Lower leg skin (tissue), 4 donors: ENCODE measurements around the gene FCHO2. TPM values are rescaled to one million over a fixed set of nuclear protein-coding genes. Genes with fewer than 3 reads are reported as not detected.

Experiments
- DNase-seq, 2 donors: peaks; one replicate each; pipeline ENCODE4 v3.0.0-alpha.2; 2019; ENCODE audit warnings: low spot score in 2 of 2
- H3K4me3 ChIP-seq: fragments of 200-600 bp; sonication (generic); 2 replicates; pipeline ENCODE4 v1.5.1; 2017; ENCODE audit warnings: mild to moderate bottlenecking, low read depth; ENCODE audit not compliant: poor library complexity, severe bottlenecking
- CTCF ChIP-seq, 3 donors: fragments of 450-650 bp; IDR thresholded peaks; one replicate each; pipeline ENCODE4 v1.5.1; 2016; ENCODE audit warnings: antibody characterized with exemption in 3 of 3, mild to moderate bottlenecking in 3 of 3, moderate library complexity in 2 of 3
- POLR2A ChIP-seq, 2 donors: fragments of 450-650 bp; IDR thresholded peaks; one replicate each; pipeline ENCODE4 v1.6.1; 2016 to 2017; ENCODE audit warnings: antibody characterized with exemption in 2 of 2, mild to moderate bottlenecking in 1 of 2, moderate library complexity in 1 of 2
- WGBS, 2 donors: methylation state at CpG; one replicate each; pipeline ENCODE4 v1.1.5; 2018; 5-methylcytosine and 5-hydroxymethylcytosine counted together
- intact Hi-C: fragments of 100-400 bp; cut with DNase I; formaldehyde crosslinking; loops from one replicate; pipeline ENCODE4 v1.15.0; 2023; ENCODE audit warnings: low total_unique reads
- total RNA-seq, 4 donors: library from RNA; depleted of rRNA; stranded (reverse); fragments of >200 nt; gene quantifications; one replicate each; pipeline ENCODE4 v1.1.0, GENCODE V29; 2016

FCHO2 gene
- total RNA-seq, 4 donors from 2014 or later = 22.1 to 30.7 (median 30.1) TPM

DNA sequence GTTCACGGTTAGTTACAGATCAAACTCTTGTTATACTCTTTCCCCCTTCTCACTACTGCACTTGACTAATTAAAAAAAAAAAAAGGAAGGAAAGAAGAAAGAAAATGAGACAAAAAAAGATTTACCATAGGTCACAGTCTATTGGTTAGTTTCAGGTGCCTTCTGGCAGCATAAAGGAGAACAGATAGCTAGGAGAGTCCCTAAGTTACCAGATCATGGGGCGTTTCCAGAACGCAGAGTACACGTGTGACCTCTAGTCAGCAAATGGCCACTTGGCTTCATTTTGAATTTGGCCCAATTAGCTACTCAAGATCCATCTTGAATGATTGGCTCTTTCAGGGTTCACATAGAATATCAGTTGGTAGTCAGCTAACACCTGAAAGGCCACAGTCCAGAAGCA is 144.3 kb downstream of the FCHO2 start:
- no peak overlapping the region for H3K4me3 ChIP-seq
- no peak for DNase-seq
- 88 to 91% methylated on average over 4 of the region's 4 CpGs for WGBS, 2 donors
- TF ChIP-seq CTCF (IDR thresholded peaks at IDR 0.05) (no peak), POLR2A (IDR thresholded peaks at IDR 0.05) (no peak)
- intact Hi-C loops = no loop called here

GRCh38 chr5:73103870-73104299 is 148.0 kb downstream of the FCHO2 start:
- intact Hi-C loops = no loop called here
- no peak overlapping the region for H3K4me3 ChIP-seq
- 53 to 61% methylated on average over 4 of the region's 4 CpGs for WGBS, 2 donors
- TF ChIP-seq CTCF (IDR thresholded peaks at IDR 0.05) = no peak
- TF ChIP-seq POLR2A (IDR thresholded peaks at IDR 0.05) = no peak
- no peak for DNase-seq

DNA sequence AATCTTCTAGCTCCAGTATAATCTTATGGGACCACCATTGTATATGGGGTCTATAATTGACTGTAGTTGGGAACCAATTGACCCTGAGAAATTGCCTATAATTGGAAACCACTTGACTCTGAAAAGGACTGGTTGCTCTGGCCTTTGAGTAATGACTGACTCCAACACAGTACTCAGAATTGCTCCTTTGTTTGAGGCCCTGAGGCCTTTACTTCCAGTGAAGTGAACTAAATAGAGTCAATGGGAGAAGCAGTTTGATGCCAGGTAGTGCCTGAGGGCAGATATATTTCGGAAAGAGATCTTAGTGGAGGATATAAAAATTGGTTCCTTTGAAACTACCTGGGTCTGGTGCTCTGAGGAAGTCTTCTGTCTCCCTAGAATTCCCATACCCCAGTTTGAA is 148.5 kb downstream of the FCHO2 start:
- H3K4me3 ChIP-seq = no peak overlapping the region
- intact Hi-C loops = no loop called here
- WGBS, 2 donors = 60 to 74% methylated on average over 1 of the region's 1 CpG
- no peak for DNase-seq
- TF ChIP-seq POLR2A (IDR thresholded peaks at IDR 0.05) (no peak), CTCF (IDR thresholded peaks at IDR 0.05) (no peak)

- no peak overlapping the region for H3K4me3 ChIP-seq
- DNase-seq = no peak
- intact Hi-C loops = no loop called here
- TF ChIP-seq POLR2A (IDR thresholded peaks at IDR 0.05) (no peak), CTCF (IDR thresholded peaks at IDR 0.05) (no peak)
These were observed 150.5 kb downstream of the FCHO2 start for GRCh38 chr5:73106335-73106734.

GRCh38 chr5:73110190-73110589 is 154.3 kb downstream of the FCHO2 start:
- TF ChIP-seq CTCF (IDR thresholded peaks at IDR 0.05) (no peak), POLR2A (IDR thresholded peaks at IDR 0.05) (no peak)
- no peak overlapping the region for H3K4me3 ChIP-seq
- intact Hi-C loops = no loop called here
- WGBS, 2 donors = 86 to 91% methylated on average over 1 of the region's 1 CpG
- no peak for DNase-seq

DNA sequence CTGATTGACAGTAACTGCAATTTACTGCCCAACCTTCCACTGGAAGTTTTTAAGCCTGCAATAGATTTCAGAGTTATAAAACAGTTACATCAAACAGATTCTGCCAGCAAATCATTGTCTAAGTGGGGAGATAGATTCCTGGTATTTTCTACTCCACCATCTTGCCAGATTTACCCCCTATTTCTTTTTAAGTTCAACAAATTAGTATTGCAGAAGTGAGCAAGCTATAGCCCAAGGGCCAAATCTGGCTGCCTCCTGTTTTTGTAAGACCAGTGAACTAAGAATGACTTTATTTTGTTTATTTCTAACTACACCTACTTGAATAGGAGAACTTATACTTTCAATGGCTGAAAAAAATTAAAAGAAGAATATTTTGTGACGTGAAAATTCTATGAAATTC is 155.7 kb downstream of the FCHO2 start:
- DNase-seq = no peak
- TF ChIP-seq POLR2A (IDR thresholded peaks at IDR 0.05) (no peak), CTCF (IDR thresholded peaks at IDR 0.05) (no peak)
- WGBS, 2 donors = 95 to 100% methylated on average over 1 of the region's 1 CpG

More for the DNA sequence above, 155.7 kb downstream of the FCHO2 start:
- no peak overlapping the region for H3K4me3 ChIP-seq
- intact Hi-C loops = no loop called here
